HCT116 (cell line): ENCODE data around the gene CWC27. TPM values are rescaled to one million over a fixed set of nuclear protein-coding genes. Genes with fewer than 3 reads are reported as not detected.

Experiments used
- total RNA-seq: library from RNA; stranded (reverse); gene quantifications from one replicate; pipeline ENCODE4 v1.2.1, GENCODE V29; 2021; ENCODE audit not compliant: unreplicated experiment

Gene CWC27
- total RNA-seq, 1 experiment from 2014 or later: 29.1 TPM

Other genes starting within 250 kb of the CWC27 start
- not detected for gene SHISAL2B, start 78.4 kb upstream of the CWC27 start, total RNA-seq
- 25.5 TPM for gene SREK1IP1, start 239 bp upstream of the CWC27 start, total RNA-seq